AG09319 (cell line): ENCODE results near the gene ZNF407.

ENCODE experiments used
- DNase-seq: peaks from one replicate; pipeline ENCODE4 v3.0.0-alpha.2; 2010; ENCODE audit warnings: low read depth; ENCODE audit errors: extremely low read depth
- TF ChIP-seq, protein P1 (sequence below): IDR thresholded peaks from 2 replicates; pipeline ENCODE4 v1.5.1; 2011; ENCODE audit warnings: low read depth, mild to moderate bottlenecking, inconsistent platforms, low read length, moderate library complexity

The ZNF407 gene

DNA sequence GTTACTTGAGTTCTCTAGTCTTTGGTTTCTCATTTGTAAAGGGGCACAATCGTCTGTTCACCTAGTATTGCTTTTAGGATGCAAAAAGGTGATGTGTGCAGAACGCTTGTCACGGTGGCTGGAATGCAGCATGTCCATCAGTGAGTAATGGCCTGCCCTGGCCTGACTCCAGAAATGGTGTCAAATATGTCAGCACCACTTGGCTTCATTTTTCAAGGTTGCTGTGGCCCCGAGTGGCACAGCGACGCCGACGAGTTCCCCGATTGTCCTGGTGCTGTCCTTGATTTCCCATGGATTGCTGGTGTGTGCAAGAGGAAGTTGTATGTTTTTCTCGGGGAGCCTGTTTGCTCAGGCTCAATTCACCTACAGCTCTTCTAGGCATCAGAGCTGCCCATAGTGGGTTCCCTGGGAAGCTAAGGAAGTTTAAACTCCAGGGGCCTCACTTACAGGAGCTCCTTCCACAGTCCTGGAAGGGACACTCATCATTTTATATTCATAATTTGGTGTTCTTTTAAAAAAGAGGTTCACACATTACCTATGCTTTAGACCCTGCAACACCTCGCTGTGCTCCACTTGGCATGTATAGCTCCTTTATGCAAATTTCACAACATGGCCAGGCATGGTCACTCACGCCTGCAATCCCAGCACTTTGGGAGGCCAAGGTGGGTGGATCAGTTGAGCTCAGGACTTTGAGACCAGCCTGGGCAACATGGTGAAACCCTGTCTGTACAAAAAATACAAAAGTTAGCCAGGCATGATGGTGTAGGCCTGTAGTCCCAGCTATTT, 25.6 kb upstream of the ZNF407 start:
- TF ChIP-seq, protein P1, sequence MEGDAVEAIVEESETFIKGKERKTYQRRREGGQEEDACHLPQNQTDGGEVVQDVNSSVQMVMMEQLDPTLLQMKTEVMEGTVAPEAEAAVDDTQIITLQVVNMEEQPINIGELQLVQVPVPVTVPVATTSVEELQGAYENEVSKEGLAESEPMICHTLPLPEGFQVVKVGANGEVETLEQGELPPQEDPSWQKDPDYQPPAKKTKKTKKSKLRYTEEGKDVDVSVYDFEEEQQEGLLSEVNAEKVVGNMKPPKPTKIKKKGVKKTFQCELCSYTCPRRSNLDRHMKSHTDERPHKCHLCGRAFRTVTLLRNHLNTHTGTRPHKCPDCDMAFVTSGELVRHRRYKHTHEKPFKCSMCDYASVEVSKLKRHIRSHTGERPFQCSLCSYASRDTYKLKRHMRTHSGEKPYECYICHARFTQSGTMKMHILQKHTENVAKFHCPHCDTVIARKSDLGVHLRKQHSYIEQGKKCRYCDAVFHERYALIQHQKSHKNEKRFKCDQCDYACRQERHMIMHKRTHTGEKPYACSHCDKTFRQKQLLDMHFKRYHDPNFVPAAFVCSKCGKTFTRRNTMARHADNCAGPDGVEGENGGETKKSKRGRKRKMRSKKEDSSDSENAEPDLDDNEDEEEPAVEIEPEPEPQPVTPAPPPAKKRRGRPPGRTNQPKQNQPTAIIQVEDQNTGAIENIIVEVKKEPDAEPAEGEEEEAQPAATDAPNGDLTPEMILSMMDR = no peak
- DNase-seq = no peak

DNA sequence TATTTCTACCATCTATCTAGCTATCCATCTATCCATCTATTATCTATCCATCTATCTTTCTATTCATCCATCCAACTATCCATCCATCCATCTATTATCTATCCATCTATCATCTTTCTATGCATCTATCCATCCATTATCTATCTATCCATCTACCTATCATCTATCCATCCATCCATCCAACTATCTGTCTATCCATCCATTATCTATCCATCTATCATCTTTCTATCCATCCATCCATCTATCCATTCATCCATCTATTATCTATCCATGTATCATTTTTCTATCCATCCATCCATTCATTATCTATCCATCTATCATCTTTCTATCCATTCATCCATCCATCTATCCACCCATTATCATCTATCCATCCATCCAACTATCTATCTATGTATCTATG, 24.6 kb upstream of the ZNF407 start:
- no peak for DNase-seq
- TF ChIP-seq, protein P1 = no peak

DNA sequence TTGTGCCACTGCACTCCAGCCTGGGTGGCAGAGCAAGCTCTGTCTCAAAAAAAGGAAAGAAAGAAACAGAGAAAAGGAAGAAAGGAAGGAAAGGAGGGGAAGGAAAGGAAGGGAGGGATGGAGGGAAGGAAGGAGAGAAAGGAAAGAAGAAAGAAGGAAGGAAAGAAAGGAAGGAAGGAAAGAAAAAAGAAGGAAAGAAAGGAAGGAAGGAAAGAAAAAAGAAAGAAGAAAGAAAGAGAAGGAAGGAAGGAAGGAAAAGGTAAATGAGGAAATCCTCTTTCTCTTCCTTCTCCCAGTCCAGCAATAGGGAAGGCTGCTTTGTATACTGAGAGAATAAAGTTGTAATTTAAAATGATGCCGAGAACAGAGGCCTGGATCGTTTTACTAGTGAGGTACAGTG, 22.8 kb upstream of the ZNF407 start:
- TF ChIP-seq, protein P1 = no peak
- no peak for DNase-seq

DNA sequence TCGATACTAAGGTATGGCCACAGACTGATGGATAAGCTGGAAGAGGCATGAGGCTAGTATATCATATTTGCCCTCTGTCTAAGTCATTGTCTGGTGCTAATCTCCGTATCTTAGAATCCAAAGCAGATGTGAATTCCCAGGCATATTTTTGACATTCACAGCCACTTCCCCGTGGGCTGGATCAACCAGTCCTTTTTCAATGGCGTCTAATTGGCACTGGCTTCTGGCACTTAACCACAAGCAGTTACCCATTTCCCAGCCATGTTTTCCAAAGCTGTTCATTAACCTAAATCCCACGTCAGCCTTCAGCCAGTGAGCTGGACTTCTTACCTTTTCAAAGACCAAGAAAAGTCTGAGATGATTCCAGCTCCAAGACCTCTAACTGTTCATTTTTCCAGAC, 20.7 kb upstream of the ZNF407 start:
- TF ChIP-seq, protein P1 = no peak
- no peak for DNase-seq

DNA sequence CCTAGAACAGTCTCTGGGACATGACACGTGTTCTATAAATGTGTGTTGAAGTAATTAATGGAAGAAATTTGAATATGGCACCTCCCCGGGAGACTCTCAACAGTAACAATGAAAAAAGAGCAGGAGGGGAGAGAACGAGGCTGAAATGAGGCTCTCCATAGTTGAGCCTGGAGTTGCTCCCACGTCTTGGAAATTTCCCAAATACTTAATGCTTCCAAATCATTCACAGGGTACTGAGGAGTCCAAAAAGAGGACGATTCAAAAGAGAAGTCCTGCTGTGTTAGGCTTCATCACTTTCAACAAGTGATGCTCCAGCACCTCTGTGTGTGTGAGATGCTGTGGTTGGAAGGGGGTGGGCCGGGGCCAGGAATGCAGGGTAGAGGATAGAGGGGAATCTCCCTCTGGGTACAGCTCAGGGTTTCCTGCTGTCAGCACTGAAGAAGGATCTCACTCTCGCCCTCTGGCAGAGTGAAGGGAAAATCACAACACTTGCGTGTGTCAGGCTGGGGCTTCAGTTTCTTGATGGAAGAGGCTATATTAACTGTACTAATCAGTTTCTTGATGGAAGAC, 18.1 kb upstream of the ZNF407 start:
- TF ChIP-seq, protein P1 = no peak
- DNase-seq = no peak

DNA sequence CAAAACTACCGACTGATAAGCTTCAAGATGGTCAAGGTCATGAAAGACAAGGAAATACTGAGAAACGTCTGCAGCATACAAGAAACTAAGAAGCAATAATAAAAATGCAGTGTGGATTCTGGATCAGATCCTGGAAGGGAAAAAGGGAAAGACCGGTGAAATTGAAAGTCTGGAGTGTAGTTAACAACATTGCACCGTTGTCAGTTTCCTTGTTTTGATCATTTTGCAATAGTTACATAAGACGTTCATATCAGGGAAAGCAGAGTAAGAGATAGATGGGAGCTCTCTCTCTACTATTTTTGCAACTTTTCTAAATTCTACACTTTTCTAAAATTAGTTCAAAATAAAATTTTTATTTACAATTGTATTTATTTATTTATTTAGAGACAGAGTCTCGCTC, 15.0 kb upstream of the ZNF407 start:
- TF ChIP-seq, protein P1 = no peak
- DNase-seq = no peak

DNA sequence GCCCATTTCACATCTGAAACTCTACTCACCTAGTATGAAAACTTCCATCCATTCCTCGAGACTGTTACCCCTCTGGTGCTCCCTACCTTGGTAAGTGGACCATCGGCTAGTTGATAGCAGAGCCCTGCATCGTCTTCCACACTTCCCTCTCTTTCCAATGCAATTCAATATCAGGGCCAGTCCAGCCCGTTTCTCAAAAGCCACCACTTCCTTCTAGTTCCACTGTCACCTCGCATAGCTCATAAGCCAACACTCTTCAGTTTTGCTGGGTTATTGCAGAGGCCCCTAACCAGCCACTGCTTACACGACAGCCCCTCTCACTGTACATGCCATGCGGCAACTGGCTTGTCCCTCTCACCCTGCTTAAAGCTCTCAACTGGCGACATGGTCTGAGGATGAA, 10.2 kb upstream of the ZNF407 start:
- DNase-seq = no peak
- TF ChIP-seq, protein P1 = no peak
